GM12864 (cell line): ENCODE data around the gene ODAD3.
A peak's percentile ranks its signal among the peaks of the same experiment; 100 is the strongest.
"Not testable (repeated sequence)": the region's sequence is repeated elsewhere in the genome, so short reads cannot be mapped to it uniquely, and the experiment has no call there.

Source experiments
- DNase-seq: peaks from one replicate; pipeline ENCODE4 v3.0.0-alpha.2; 2011; ENCODE audit warnings: low read depth
- H3K4me3 ChIP-seq: 2 replicates; pipeline ENCODE4 v1.5.1; 2011; ENCODE audit warnings: mild to moderate bottlenecking, low read depth, low read length, control low read depth
- TF ChIP-seq, protein P1 (sequence below): IDR thresholded peaks from 2 replicates; pipeline ENCODE4 v1.5.1; 2011; ENCODE audit warnings: low read depth, mild to moderate bottlenecking, moderate library complexity, low read length, control low read depth, inconsistent platforms; ENCODE audit errors: missing control alignments

The ODAD3 gene

DNA sequence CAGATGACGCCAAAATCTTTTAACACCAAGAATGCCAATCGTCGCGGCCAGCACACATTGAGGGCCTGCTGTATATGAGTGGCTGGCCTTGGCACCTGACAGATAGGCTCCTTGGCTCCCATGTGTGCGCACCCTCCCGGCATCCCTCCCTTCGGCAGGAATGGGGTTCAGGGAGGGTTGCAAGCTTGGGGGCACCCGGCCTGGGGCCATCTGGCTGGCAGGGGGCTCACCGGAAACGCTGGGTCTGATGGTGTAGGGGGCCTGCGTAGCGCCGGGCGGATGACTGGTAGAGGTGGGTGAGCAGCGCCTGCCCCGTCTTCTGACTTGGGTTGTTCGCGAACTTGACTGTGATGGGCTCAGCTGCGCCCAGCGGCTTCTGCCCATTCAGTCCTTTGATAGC lies 22.9 kb upstream of the ODAD3 start:
- DNase-seq: no peak
- no peak overlapping the region for H3K4me3 ChIP-seq
- TF ChIP-seq, protein P1, sequence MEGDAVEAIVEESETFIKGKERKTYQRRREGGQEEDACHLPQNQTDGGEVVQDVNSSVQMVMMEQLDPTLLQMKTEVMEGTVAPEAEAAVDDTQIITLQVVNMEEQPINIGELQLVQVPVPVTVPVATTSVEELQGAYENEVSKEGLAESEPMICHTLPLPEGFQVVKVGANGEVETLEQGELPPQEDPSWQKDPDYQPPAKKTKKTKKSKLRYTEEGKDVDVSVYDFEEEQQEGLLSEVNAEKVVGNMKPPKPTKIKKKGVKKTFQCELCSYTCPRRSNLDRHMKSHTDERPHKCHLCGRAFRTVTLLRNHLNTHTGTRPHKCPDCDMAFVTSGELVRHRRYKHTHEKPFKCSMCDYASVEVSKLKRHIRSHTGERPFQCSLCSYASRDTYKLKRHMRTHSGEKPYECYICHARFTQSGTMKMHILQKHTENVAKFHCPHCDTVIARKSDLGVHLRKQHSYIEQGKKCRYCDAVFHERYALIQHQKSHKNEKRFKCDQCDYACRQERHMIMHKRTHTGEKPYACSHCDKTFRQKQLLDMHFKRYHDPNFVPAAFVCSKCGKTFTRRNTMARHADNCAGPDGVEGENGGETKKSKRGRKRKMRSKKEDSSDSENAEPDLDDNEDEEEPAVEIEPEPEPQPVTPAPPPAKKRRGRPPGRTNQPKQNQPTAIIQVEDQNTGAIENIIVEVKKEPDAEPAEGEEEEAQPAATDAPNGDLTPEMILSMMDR: no peak

DNA sequence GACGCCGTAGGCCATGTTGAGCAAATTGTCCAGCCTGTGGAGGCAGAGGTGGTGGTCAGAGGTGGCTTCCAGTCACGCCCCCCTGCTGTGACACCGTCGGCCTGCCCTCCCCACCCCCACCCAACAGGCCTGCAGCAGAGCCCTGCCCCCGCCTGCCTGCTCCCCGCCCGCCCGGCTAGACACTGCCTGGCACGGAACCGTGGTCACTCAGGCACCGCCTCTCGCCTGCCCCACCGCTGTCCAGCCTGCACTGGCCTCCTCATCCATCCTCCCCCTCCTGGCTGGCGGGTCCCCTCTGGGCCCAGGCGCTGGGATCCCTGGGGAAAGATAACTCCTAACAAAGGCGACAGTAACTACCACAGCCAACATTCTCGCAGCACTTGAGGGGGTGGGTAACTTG lies 22.2 kb upstream of the ODAD3 start:
- H3K4me3 ChIP-seq: no peak overlapping the region
- TF ChIP-seq, protein P1: no peak
- DNase-seq: no peak

GRCh38 chr19:11456659-11457058 lies 21.7 kb upstream of the ODAD3 start:
- TF ChIP-seq, protein P1: no peak
- no peak for DNase-seq
- no peak overlapping the region for H3K4me3 ChIP-seq

DNA sequence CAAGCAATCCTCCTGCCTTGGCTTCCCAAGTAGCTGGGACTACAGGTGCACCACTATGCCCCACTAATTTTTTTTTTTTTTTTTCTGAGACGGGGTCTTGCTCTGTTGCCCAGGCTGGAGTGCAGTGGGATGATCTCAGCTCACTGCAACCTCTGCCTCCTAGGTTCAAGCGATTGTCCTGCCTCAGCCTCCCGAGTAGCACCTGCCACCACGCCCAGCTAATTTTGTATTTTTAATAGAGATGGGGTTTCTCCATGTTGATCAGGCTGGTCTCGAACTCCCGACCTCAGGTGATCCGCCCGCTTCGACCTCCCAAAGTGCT lies 20.3 kb upstream of the ODAD3 start:
- DNase-seq, H3K4me3 ChIP-seq: not testable (repeated sequence)

- TF ChIP-seq, protein P1: peak; percentile 66
- H3K4me3 ChIP-seq: peak overlapping the region; percentile 49
- no peak for DNase-seq
These were observed 18.8 kb upstream of the ODAD3 start for GRCh38 chr19:11453468-11454341.

GRCh38 chr19:11452620-11453310 lies 17.8 kb upstream of the ODAD3 start:
- peak overlapping the region; percentile 49 for H3K4me3 ChIP-seq
- TF ChIP-seq, protein P1: peak; percentile 45
- no peak for DNase-seq

DNA sequence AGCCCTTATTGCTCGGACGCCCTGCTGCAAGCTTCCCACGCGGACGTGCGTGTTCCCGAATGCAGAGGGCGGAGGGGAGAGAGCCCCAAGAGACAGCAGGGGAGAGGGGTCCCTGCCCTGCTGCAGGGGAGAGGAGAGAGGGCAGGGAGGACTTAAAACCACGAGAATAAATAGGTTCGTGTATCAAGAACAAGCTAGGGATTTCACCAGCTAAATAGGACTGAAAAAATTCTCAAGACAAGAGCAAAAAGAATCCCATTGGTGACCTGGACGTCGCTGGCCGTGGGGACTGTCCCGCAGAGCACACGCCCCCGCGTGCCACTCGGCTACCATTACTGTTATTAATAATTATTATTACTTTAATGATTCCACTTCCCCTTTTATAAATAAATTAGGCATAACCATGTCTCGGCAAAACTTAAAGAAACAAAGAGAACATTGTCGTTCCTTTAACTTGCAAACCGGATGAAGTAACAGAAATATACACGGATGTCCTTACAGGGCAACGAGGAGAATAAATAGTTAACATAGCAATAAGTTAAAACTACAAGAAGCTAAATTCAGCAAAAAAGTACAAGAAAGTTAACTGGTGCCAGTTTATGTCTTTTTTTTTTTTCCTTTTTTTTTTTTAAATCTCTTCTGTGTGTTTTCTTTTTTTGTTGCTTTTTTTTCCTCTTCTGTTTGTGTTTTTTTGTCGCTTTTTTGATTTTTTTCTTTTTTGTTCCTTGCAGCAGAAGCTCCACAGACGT lies 17.1 kb upstream of the ODAD3 start:
- TF ChIP-seq, protein P1: no peak
- peak overlapping the region; percentile 49 for H3K4me3 ChIP-seq
- DNase-seq: no peak
